Stimulated activated naive CD8-positive, alpha-beta T cell treated with anti-CD3 and anti-CD28 coated beads, Interleukin-15, Interleukin-2, amounts not matched to agents 100 U/mL and 50 U/mL, for 24 hours (primary cell): ENCODE measurements around the gene LMNB1.
"Not testable (repeated sequence)": the region's sequence is repeated elsewhere in the genome, so short reads cannot be mapped to it uniquely, and the experiment has no call there.

Experiments
- ATAC-seq: fragments of 150-1000 bp; cut with Tn5 transposase; one replicate; pipeline ENCODE4 v1.10.0; 2021
- DNase-seq: peaks from one replicate; pipeline ENCODE4 v3.0.0; 2021

Gene LMNB1

GRCh38 chr5:126776499-126777256 lies at the start of gene LMNB1:
Gene LMNB1, plus strand, starts transcription at chr5:126777136. Its CDS starts 373 bp downstream, at chr5:126777509.
- DNase-seq (peak; percentile 96), ATAC-seq (peak; percentile 78)

- ATAC-seq = no peak
- DNase-seq = no peak
Observed at GRCh38 chr5:126732716-126733115, 44.2 kb upstream of the LMNB1 start.

GRCh38 chr5:126734573-126734972 lies 42.4 kb upstream of the LMNB1 start:
- ATAC-seq, DNase-seq: not testable (repeated sequence)

GRCh38 chr5:126736141-126736540 lies 40.8 kb upstream of the LMNB1 start:
- ATAC-seq (no peak), DNase-seq (no peak)

GRCh38 chr5:126741361-126741760 lies 35.6 kb upstream of the LMNB1 start:
- ATAC-seq = no peak
- no peak for DNase-seq

- ATAC-seq (no peak), DNase-seq (no peak)
Observed at GRCh38 chr5:126742425-126742824, 34.5 kb upstream of the LMNB1 start.

- ATAC-seq = no peak
- no peak for DNase-seq
Observed at GRCh38 chr5:126744836-126745235, 32.1 kb upstream of the LMNB1 start.

- DNase-seq = no peak
- no peak for ATAC-seq
Observed at GRCh38 chr5:126745259-126745992, 31.5 kb upstream of the LMNB1 start.

GRCh38 chr5:126746290-126746689 lies 30.6 kb upstream of the LMNB1 start:
- ATAC-seq (no peak), DNase-seq (no peak)

GRCh38 chr5:126752081-126752785 lies 24.7 kb upstream of the LMNB1 start:
- ATAC-seq = no peak
- no peak for DNase-seq

- no peak for ATAC-seq
- DNase-seq = no peak
Observed at GRCh38 chr5:126753227-126753626, 23.7 kb upstream of the LMNB1 start.

GRCh38 chr5:126754609-126755008 lies 22.3 kb upstream of the LMNB1 start:
- DNase-seq = no peak
- ATAC-seq = no peak

GRCh38 chr5:126755593-126755992 lies 21.3 kb upstream of the LMNB1 start:
- ATAC-seq (no peak), DNase-seq (no peak)

- ATAC-seq = no peak
- DNase-seq = no peak
Observed at GRCh38 chr5:126757713-126758357, 19.1 kb upstream of the LMNB1 start.

GRCh38 chr5:126763371-126763770 lies 13.6 kb upstream of the LMNB1 start:
- ATAC-seq (no peak), DNase-seq (no peak)

- ATAC-seq = no peak
- DNase-seq = no peak
Observed at GRCh38 chr5:126769703-126770102, 7.2 kb upstream of the LMNB1 start.

- not testable (repeated sequence) for ATAC-seq, DNase-seq
Observed at GRCh38 chr5:126773536-126773935, 3.4 kb upstream of the LMNB1 start.

GRCh38 chr5:126774595-126774994 lies 2.3 kb upstream of the LMNB1 start:
- ATAC-seq, DNase-seq: not testable (repeated sequence)

GRCh38 chr5:126777257-126777974 lies 480 bp downstream of the LMNB1 start:
- DNase-seq = peak; percentile 52
- ATAC-seq = peak; percentile 6

- DNase-seq (peak; percentile 92), ATAC-seq (peak; percentile 83)
Observed at GRCh38 chr5:126777975-126778674, 1.2 kb downstream of the LMNB1 start.
